Measurements from ENCODE around the gene CYREN.
A peak's percentile ranks its signal among the peaks of the same experiment; 100 is the strongest.

The CYREN gene, protein sequence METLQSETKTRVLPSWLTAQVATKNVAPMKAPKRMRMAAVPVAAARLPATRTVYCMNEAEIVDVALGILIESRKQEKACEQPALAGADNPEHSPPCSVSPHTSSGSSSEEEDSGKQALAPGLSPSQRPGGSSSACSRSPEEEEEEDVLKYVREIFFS

DNA sequence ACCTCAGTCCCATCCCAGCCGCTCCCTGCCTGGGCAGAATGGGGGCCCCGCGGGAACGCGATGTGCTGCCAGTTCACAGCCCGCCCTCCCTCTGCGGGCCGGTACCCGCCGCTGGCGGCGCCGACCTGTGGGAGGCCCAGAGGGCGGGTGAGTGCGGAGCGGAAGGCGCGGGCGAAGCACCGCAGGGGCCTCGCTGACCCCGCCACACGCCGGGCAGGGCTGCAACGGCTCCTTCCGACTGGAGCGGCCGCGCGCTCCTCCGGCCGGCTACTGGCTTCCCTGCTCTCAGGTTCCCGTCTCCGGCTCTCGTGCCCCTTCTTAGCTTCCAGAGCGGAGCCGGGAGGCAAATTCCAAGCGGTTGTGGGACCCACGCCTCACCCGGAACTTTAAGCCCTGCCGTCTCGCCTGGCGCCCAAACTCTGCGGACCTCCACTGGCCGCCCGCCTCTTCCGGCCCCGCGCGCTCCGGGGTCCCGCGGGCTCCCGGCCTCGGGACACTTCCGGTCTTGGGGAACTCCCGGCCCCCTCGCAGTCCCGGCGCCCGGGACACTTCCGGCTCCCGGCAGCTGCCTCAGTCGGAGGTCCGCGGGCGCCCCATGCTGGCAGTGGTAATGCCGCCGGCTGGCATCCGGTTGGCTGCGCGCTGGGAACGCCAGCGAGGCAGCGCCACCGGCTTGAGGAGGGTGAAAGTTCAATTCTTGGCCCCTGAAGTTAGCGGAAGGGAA is at the start of gene CYREN:
Gene CYREN (minus strand): TSS at position 434 of the 724 bp plus-strand sequence. CDS start 1,785 bp downstream, outside the sequence.
- DNase-seq (ENCODE audit: low read depth): peak; percentile 50

GRCh38 chr7:135217645-135218509 is 47.4 kb upstream of the CYREN start:
- no peak for DNase-seq (ENCODE audit: low read depth)

DNA sequence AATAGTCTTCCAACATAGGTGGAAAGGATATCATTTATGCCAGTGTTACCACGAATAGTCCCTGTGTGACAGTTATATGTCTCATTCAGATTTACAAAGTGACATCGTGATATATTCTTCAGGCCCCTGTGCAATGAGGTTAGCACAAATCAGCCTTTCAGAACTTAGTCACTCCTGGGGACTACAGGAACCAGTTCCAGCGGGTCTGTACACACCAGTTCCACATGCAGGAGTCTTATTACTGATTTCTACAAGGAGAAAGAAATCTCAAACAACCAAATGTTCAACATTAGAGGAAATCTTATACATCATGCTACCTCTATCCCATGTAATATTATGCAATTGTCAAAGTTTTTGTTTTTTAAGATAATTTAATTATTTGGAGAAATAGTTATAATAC is 45.2 kb upstream of the CYREN start:
- DNase-seq (ENCODE audit: low read depth): no peak

- no peak for DNase-seq (ENCODE audit: low read depth)
Measured at GRCh38 chr7:135215180-135215579, 44.7 kb upstream of the CYREN start.

DNA sequence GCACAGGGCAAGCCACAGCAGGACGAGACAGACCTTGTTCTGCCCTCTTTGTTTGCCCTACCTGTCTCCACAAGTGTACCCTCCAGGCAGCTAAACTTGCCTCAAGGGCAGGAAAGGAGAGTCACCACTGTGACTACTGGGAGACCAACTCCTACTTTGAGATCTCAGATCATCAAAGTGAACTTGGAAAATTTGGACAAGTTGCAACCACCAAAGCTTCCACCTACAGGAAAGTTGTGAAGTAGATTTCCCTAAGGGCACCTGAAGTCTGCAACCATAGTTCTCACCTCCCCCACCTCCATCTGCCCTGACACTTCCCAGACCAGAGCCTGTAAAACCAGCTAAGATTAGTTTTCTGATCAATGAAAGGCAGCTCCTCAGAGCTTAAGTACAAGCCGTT is 43.3 kb upstream of the CYREN start:
- DNase-seq (ENCODE audit: low read depth): no peak

DNA sequence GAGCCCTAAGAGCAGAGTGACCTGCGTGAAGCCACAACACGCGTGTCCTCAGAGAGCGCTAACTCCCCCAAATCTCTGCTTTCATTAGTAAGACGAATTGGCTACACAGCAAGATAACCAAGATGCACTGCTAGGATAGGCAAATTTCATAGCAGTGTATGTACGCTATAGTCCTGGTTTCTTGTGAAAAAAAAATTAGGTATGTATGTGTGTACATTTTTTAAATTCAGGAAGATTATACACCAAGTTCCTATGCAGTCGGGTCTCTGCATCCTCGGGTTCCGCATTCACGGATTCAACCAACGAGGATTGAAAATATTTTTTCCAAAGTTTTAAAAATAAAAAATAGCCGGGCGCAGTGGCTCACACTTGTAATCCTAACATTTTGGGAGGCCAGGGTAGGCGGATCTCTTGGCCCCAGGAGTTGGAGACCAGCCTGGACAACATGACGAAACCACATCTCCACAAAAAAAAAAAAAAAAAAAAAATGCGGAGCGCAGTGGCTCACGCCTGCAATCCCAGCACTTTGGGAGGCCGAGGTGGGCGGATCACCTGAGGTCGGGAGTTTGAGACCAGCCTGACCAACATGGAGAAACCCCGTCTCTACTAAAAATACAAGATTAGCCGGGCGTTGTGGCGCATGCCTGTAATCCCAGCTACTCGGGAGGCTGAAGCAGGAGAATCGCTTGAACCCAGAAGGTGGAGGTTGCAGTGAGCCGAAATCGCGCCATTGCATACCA is 41.6 kb upstream of the CYREN start:
- DNase-seq (ENCODE audit: low read depth): peak; percentile 15

GRCh38 chr7:135211179-135211945 is 40.9 kb upstream of the CYREN start, which contains the start of gene WDR91:
TSS of gene WDR91 (minus strand) at chr7:135211526. CDS start at chr7:135211502, 24 bp downstream.
- DNase-seq (ENCODE audit: low read depth): peak; percentile 31

GRCh38 chr7:135210888-135211178 is 40.3 kb upstream of the CYREN start:
- no peak for DNase-seq (ENCODE audit: low read depth)

- no peak for DNase-seq (ENCODE audit: low read depth)
Measured at GRCh38 chr7:135209225-135209834, 38.8 kb upstream of the CYREN start.

DNA sequence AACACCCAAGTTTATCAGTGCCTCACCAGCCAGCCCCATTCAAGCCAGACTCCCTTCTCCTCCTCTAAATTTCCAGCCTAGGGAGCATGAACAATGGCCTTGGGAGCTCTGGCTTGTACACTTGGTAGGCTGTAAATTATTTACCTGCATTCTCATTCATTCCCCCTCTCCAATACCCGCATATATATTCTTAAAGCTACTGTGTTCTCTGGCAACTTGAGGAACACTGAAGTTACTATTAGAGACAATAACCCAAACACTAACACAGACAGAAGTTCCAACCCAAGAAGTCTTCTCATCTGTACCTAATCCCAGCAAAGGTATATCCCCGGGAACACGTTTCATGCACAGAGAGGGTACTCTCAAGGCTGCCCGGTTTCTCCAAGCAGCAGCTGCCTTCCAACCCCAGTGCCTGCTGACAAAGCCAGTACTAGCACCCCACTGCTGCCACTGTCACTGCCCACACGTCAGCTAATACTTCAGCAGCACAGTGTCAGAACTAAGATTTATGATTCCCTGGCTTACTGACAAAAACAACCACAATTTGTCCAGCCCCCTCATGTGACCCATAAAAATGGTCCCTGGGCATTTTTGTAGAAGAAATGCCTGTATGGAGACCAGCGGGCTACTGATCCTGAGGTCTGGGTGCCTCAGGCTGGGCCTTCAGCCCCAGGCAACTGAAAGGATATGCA is 37.7 kb upstream of the CYREN start:
- DNase-seq (ENCODE audit: low read depth): no peak

DNA sequence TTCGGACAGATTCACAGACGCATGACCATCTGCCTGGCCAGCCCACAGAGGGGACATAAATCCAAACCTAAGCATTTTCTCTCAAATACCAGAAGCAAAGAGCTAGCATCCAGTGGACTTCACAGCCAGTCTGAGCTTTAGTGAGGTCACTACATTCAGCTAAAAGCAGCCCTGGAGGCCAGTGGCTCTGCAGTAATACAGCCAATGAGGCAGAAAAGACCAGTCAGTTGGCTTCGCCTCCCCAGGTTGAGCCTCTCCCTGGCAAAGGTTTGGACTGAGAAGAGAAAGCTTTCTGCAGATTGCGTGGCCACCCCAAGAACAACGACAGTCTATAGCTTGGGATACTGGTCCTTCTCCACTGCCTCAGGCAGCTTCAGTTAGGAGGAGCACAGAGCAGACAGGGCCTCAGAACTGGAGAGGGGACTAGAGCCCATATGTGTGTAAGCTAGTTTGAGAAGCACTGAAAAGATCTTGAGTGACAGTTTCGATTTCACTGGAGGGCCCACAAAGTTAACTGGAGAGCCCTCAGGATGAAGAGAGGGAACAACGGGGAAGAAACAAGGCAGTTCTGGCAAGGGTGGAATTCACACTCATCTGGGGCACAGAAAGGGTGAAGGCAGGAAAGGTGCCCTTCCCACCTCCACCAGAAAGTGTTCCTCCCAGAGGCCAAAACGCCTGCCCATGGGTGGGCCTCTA is 37.0 kb upstream of the CYREN start:
- DNase-seq (ENCODE audit: low read depth): no peak

DNA sequence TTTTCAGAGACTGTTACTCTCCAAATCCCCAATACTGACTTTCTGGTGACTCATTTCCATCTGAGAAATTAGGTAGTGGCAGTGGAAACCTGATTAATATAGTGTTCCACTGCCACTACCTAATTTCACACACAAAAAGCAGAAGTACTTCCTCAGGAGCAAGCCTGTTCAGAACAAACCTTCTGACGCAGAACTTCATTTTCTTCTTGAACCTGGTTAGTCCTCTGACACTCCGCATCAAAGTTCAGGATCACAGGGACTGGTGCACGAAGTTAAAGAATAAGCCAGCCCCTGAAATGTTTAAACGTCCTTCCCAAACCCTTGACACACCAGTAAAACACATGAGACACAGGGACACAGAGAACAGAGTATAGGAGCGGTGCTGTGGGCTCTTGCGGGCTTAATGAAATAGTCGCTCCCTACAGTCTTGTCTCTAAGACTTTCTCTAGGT is 36.5 kb upstream of the CYREN start:
- DNase-seq (ENCODE audit: low read depth): no peak

- DNase-seq (ENCODE audit: low read depth): no peak
Measured at GRCh38 chr7:135205850-135206249, 35.3 kb upstream of the CYREN start.

GRCh38 chr7:135204876-135205275 is 34.4 kb upstream of the CYREN start:
- no peak for DNase-seq (ENCODE audit: low read depth)

DNA sequence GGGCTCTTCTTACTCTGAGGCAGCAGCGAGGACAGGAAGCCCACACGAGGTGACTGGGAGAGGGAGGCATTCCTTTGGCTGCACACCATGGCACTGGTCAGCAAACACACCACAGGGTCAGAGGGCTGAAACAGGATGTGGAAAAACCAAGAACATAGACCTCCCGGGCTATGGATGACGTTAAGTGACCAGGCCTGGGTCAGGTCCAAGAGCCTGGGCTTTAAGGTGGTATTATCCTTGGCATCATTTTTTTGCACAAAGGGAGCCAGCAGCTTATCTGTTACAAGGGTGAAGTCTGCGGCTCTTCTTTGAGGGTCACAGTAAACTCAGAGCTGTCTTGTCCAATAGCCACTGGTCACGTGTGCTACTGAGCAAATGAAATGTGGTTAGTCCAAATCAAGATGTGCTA is 33.8 kb upstream of the CYREN start:
- DNase-seq (ENCODE audit: low read depth): no peak

- DNase-seq (ENCODE audit: low read depth): no peak
Measured at GRCh38 chr7:135201350-135201749, 30.8 kb upstream of the CYREN start.

GRCh38 chr7:135200821-135201331 is 30.4 kb upstream of the CYREN start:
- DNase-seq (ENCODE audit: low read depth): no peak

DNA sequence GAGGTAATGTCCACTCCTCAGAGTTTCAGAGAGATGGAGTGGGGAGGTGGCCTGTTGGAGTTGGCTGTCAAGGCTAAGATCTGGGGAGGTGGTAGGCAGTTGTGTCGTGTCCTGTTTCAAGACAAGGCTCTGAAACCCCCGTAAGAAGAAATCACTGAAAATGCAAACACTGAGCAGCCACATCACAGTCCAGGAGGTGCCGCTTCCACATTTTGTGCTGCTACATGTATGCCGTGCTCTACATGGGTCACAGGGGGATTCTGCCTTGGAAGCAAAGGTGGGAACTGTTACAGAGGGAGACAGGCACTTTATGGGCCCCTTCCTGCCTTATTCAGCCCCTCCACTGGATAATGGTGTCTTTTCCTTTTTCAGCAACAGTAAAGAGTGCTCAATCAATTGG is 28.9 kb upstream of the CYREN start:
- no peak for DNase-seq (ENCODE audit: low read depth)

DNA sequence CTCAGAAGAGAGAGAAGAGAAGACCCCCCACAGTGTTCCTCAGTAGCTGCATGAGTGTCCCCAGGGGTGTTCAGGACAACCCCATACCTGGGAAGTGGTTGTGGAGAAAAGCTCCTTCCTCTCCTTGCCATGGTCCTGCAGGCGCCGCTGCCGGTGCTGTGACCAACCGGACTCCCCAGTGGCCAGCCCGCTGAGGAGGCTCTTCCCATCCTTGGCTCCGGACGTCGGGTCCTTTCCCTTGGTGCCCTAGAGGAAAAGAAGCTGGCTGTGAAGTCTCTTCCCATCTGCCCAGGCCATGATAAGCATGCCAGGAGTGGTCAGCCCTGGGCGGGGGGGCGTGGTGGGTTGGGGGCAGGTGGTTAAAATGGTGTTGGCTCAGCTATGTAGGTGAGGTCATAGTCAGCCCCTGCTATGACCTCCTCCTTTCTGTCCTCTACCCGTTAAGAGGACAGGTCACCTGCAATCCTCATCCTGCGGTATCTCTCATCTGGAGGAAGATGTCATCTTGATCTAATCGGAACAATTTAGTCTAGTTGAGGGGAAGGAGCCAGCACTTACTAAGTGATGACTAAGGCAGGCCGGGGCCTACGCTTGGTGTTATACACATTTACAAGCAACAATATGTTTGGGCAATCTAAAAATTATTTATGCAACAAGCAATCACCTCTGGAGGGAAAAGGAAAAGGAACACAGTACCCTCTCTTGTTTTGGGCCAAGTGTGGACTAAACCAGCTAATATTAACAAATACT is 27.6 kb upstream of the CYREN start:
- DNase-seq (ENCODE audit: low read depth): no peak

Measured in HS-27A (cell line).